ENCODE results near the gene GAS6. TPM values are rescaled to one million over a fixed set of nuclear protein-coding genes. Genes with fewer than 3 reads are reported as not detected.

Gene GAS6
- total RNA-seq, 1 donor from 2014 or later: 70.0 TPM

GRCh38 chr13:113811081-113811928, 52.6 kb downstream of the GAS6 start:
- Histone ChIP-seq H3K36me3 (ENCODE audit: control insufficient read depth, insufficient read depth, low read length) (no peaks in the 10 kb centered on the region), H3K4me3 (ENCODE audit: low read depth, low read length) (no peak overlapping the region), H3K27me3 (ENCODE audit: control insufficient read depth, insufficient read depth, low read length) (no peaks in the 10 kb centered on the region)
- DNase-seq (ENCODE audit: low read depth): no peak
- FAIRE-seq: no peak
- TF ChIP-seq, protein P1, sequence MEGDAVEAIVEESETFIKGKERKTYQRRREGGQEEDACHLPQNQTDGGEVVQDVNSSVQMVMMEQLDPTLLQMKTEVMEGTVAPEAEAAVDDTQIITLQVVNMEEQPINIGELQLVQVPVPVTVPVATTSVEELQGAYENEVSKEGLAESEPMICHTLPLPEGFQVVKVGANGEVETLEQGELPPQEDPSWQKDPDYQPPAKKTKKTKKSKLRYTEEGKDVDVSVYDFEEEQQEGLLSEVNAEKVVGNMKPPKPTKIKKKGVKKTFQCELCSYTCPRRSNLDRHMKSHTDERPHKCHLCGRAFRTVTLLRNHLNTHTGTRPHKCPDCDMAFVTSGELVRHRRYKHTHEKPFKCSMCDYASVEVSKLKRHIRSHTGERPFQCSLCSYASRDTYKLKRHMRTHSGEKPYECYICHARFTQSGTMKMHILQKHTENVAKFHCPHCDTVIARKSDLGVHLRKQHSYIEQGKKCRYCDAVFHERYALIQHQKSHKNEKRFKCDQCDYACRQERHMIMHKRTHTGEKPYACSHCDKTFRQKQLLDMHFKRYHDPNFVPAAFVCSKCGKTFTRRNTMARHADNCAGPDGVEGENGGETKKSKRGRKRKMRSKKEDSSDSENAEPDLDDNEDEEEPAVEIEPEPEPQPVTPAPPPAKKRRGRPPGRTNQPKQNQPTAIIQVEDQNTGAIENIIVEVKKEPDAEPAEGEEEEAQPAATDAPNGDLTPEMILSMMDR (IDR thresholded peaks at IDR 0.05; ENCODE audit: insufficient read depth, low read length, severe bottlenecking): no peak

- FAIRE-seq: no peak
- no peak for DNase-seq (ENCODE audit: low read depth)
- no peak overlapping the region for H3K4me3 ChIP-seq (ENCODE audit: low read depth, low read length)
- no peaks in the 10 kb centered on the region for H3K36me3 ChIP-seq (ENCODE audit: control insufficient read depth, insufficient read depth, low read length)
- TF ChIP-seq, protein P1 (IDR thresholded peaks at IDR 0.05; ENCODE audit: insufficient read depth, low read length, severe bottlenecking): no peak
- no peaks in the 10 kb centered on the region for H3K27me3 ChIP-seq (ENCODE audit: control insufficient read depth, insufficient read depth, low read length)
Observed at GRCh38 chr13:113810640-113811039, 53.2 kb downstream of the GAS6 start.

- FAIRE-seq (no peak), DNase-seq (ENCODE audit: low read depth) (no peak)
- TF ChIP-seq, protein P1 (IDR thresholded peaks at IDR 0.05; ENCODE audit: insufficient read depth, low read length, severe bottlenecking): no peak
- no peaks in the 10 kb centered on the region for H3K27me3 ChIP-seq (ENCODE audit: control insufficient read depth, insufficient read depth, low read length)
- H3K36me3 ChIP-seq (ENCODE audit: control insufficient read depth, insufficient read depth, low read length): no peaks in the 10 kb centered on the region
- H3K4me3 ChIP-seq (ENCODE audit: low read depth, low read length): no peak overlapping the region
Observed at GRCh38 chr13:113809934-113810333, 53.9 kb downstream of the GAS6 start.

GRCh38 chr13:113808058-113808834, 55.6 kb downstream of the GAS6 start:
- H3K27me3 ChIP-seq (ENCODE audit: control insufficient read depth, insufficient read depth, low read length): no peaks in the 10 kb centered on the region
- TF ChIP-seq, protein P1 (IDR thresholded peaks at IDR 0.05; ENCODE audit: insufficient read depth, low read length, severe bottlenecking): no peak
- H3K36me3 ChIP-seq (ENCODE audit: control insufficient read depth, insufficient read depth, low read length): no peaks in the 10 kb centered on the region
- FAIRE-seq (no peak), DNase-seq (ENCODE audit: low read depth) (no peak)
- no peak overlapping the region for H3K4me3 ChIP-seq (ENCODE audit: low read depth, low read length)

DNA sequence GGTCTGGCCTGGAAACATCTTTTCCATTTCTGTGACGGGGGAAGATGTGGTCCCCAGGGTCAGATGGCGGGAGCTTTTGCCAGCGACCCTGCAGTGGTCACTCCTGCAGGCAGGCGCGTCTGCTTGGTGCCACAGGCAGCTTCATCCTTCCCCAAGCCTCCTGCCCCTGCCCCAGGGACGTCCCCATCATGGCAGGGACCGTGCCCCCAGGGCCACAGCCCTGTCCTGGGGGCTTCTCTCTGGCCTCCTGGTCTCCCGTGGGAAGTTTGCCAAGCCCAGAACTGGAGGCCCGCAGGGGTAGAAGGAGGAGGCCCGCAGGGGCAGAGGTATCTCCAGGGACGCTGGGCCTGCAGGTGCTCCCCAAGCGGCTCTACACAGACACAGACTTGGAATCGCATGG, 57.4 kb downstream of the GAS6 start:
- TF ChIP-seq, protein P1 (IDR thresholded peaks at IDR 0.05; ENCODE audit: insufficient read depth, low read length, severe bottlenecking): no peak
- Histone ChIP-seq H3K36me3 (ENCODE audit: control insufficient read depth, insufficient read depth, low read length) (no peaks in the 10 kb centered on the region), H3K27me3 (ENCODE audit: control insufficient read depth, insufficient read depth, low read length) (no peaks in the 10 kb centered on the region), H3K4me3 (ENCODE audit: low read depth, low read length) (no peak overlapping the region)
- DNase-seq (ENCODE audit: low read depth) (no peak), FAIRE-seq (no peak)
